GM19099 (cell line): ENCODE data around the gene NMUR1.

Experiments used
- POLR2A ChIP-seq: IDR thresholded peaks from 3 replicates; pipeline ENCODE4 v1.6.1; 2011; ENCODE audit warnings: low read depth; ENCODE audit not compliant: insufficient read length; ENCODE audit errors: extremely low read depth

Gene NMUR1

GRCh38 chr2:231530099-231531011, at the start of gene NMUR1:
TSS of gene NMUR1 (minus strand) at chr2:231530445. CDS start at chr2:231530361, 84 bp downstream.
- TF ChIP-seq POLR2A: no peak

GRCh38 chr2:231579560-231579959, 49.3 kb upstream of the NMUR1 start:
- TF ChIP-seq POLR2A: no peak

- TF ChIP-seq POLR2A: no peak
Measured at GRCh38 chr2:231576465-231576864, 46.2 kb upstream of the NMUR1 start.

- TF ChIP-seq POLR2A: no peak
Measured at GRCh38 chr2:231575612-231576256, 45.5 kb upstream of the NMUR1 start.

- TF ChIP-seq POLR2A: no peak
Measured at GRCh38 chr2:231573698-231574421, 43.6 kb upstream of the NMUR1 start.

- no peak for TF ChIP-seq POLR2A
Measured at GRCh38 chr2:231573096-231573495, 42.9 kb upstream of the NMUR1 start.

GRCh38 chr2:231571661-231572191, 41.5 kb upstream of the NMUR1 start:
- no peak for TF ChIP-seq POLR2A

- no peak for TF ChIP-seq POLR2A
Measured at GRCh38 chr2:231568785-231569435, 38.7 kb upstream of the NMUR1 start.

- no peak for TF ChIP-seq POLR2A
Measured at GRCh38 chr2:231568098-231568784, 38.0 kb upstream of the NMUR1 start.

GRCh38 chr2:231567159-231567558, 36.9 kb upstream of the NMUR1 start:
- TF ChIP-seq POLR2A: no peak

GRCh38 chr2:231565887-231566594, 35.8 kb upstream of the NMUR1 start:
- TF ChIP-seq POLR2A: no peak

- TF ChIP-seq POLR2A: no peak
Measured at GRCh38 chr2:231563378-231563961, 33.2 kb upstream of the NMUR1 start.

GRCh38 chr2:231557571-231558217, 27.4 kb upstream of the NMUR1 start:
- no peak for TF ChIP-seq POLR2A

GRCh38 chr2:231556981-231557380, 26.7 kb upstream of the NMUR1 start:
- TF ChIP-seq POLR2A: no peak
